IPS DF 6.9 (cell line): ENCODE measurements around the gene BNC2.

Source experiments
- DNase-seq: peaks from one replicate; pipeline ENCODE4 v3.0.0-alpha.2; 2013; ENCODE audit warnings: low read depth, low spot score
- H3K27ac ChIP-seq: one replicate; pipeline ENCODE4 v1.5.1; 2013; ENCODE audit warnings: low read length, control low read depth
- H3K27me3 ChIP-seq: 2 replicates; pipeline ENCODE4 v1.6.1; 2013; ENCODE audit warnings: mild to moderate bottlenecking, low read length; ENCODE audit not compliant: control insufficient read depth, insufficient read depth
- H3K36me3 ChIP-seq: 2 replicates; pipeline ENCODE4 v1.6.1; 2013; ENCODE audit warnings: low read length; ENCODE audit not compliant: control insufficient read depth, insufficient read depth
- H3K4me1 ChIP-seq: 2 replicates; pipeline ENCODE4 v1.6.1; 2013; ENCODE audit warnings: low read length; ENCODE audit not compliant: control insufficient read depth, insufficient read depth
- H3K4me3 ChIP-seq: 2 replicates; pipeline ENCODE4 v1.5.1; 2013; ENCODE audit warnings: mild to moderate bottlenecking, low read length
- H3K9me3 ChIP-seq: 2 replicates; pipeline ENCODE4 v1.6.1; 2013; ENCODE audit warnings: low read length, inconsistent platforms; ENCODE audit not compliant: control insufficient read depth, insufficient read depth
- WGBS: extraction: QIAGEN DNeasy Blood & Tissue Kit; methylation state at CpG from one replicate; pipeline ENCODE4 v1.1.7; 2013; ENCODE audit warnings: mixed read lengths, missing lambda C conversion rate; ENCODE audit not compliant: insufficient read length, insufficient coverage; 5-methylcytosine and 5-hydroxymethylcytosine counted together

BNC2 gene

GRCh38 chr9:16611001-16611400, 259.5 kb downstream of the BNC2 start:
- Histone ChIP-seq H3K4me1 (no peaks in the 10 kb centered on the region), H3K36me3 (no peaks in the 10 kb centered on the region), H3K9me3 (no peaks in the 10 kb centered on the region), H3K27me3 (no peaks in the 10 kb centered on the region), H3K4me3 (no peak overlapping the region), H3K27ac (no peak overlapping the region)
- no peak for DNase-seq
- WGBS = no CpG with 5 or more reads among the region's 4 CpGs

GRCh38 chr9:16610538-16610937, 259.9 kb downstream of the BNC2 start:
- WGBS = no CpG with 5 or more reads among the region's 3 CpGs
- Histone ChIP-seq H3K36me3 (no peaks in the 10 kb centered on the region), H3K9me3 (no peaks in the 10 kb centered on the region), H3K4me1 (no peaks in the 10 kb centered on the region), H3K27me3 (no peaks in the 10 kb centered on the region), H3K27ac (no peak overlapping the region), H3K4me3 (no peak overlapping the region)
- no peak for DNase-seq

- H3K36me3 ChIP-seq = no peaks in the 10 kb centered on the region
Measured at GRCh38 chr9:16608906-16609305, 261.6 kb downstream of the BNC2 start.

GRCh38 chr9:16602494-16602893, 268.0 kb downstream of the BNC2 start:
- H3K27ac ChIP-seq = no peak overlapping the region
- no peak for DNase-seq
- no peaks in the 10 kb centered on the region for H3K27me3 ChIP-seq
- H3K36me3 ChIP-seq = no peaks in the 10 kb centered on the region
- H3K4me3 ChIP-seq = no peak overlapping the region
- H3K9me3 ChIP-seq = no peaks in the 10 kb centered on the region
- no peaks in the 10 kb centered on the region for H3K4me1 ChIP-seq
- WGBS = no CpG with 5 or more reads among the region's 2 CpGs

More at GRCh38 chr9:16608906-16609305, 261.6 kb downstream of the BNC2 start:
- H3K4me1 ChIP-seq = no peaks in the 10 kb centered on the region
- DNase-seq = no peak
- H3K27ac ChIP-seq = no peak overlapping the region
- no CpG with 5 or more reads among the region's 2 CpGs for WGBS
- H3K4me3 ChIP-seq = no peak overlapping the region
- no peaks in the 10 kb centered on the region for H3K9me3 ChIP-seq
- H3K27me3 ChIP-seq = no peaks in the 10 kb centered on the region

- no peaks in the 10 kb centered on the region for H3K4me1 ChIP-seq
- DNase-seq = no peak
- no peaks in the 10 kb centered on the region for H3K36me3 ChIP-seq
- H3K27ac ChIP-seq = no peak overlapping the region
- no peaks in the 10 kb centered on the region for H3K9me3 ChIP-seq
- no peaks in the 10 kb centered on the region for H3K27me3 ChIP-seq
- no peak overlapping the region for H3K4me3 ChIP-seq
Measured at GRCh38 chr9:16601991-16602390, 268.5 kb downstream of the BNC2 start.

- H3K4me1 ChIP-seq = no peaks in the 10 kb centered on the region
- no CpG with 5 or more reads among the region's 3 CpGs for WGBS
- no peaks in the 10 kb centered on the region for H3K27me3 ChIP-seq
- H3K36me3 ChIP-seq = no peaks in the 10 kb centered on the region
- H3K4me3 ChIP-seq = no peak overlapping the region
- DNase-seq = no peak
- no peaks in the 10 kb centered on the region for H3K9me3 ChIP-seq
- no peak overlapping the region for H3K27ac ChIP-seq
Measured at GRCh38 chr9:16598316-16598715, 272.2 kb downstream of the BNC2 start.

GRCh38 chr9:16597136-16597535, 273.3 kb downstream of the BNC2 start:
- Histone ChIP-seq H3K4me3 (no peak overlapping the region), H3K9me3 (no peaks in the 10 kb centered on the region), H3K36me3 (no peaks in the 10 kb centered on the region), H3K27me3 (no peaks in the 10 kb centered on the region), H3K4me1 (no peaks in the 10 kb centered on the region), H3K27ac (no peak overlapping the region)
- no CpG with 5 or more reads among the region's 1 CpG for WGBS
- no peak for DNase-seq

GRCh38 chr9:16595227-16595626, 275.2 kb downstream of the BNC2 start:
- H3K9me3 ChIP-seq = no peaks in the 10 kb centered on the region
- WGBS = no CpG with 5 or more reads among the region's 2 CpGs
- DNase-seq = no peak
- no peaks in the 10 kb centered on the region for H3K4me1 ChIP-seq
- no peaks in the 10 kb centered on the region for H3K36me3 ChIP-seq
- H3K27ac ChIP-seq = no peak overlapping the region
- no peaks in the 10 kb centered on the region for H3K27me3 ChIP-seq
- H3K4me3 ChIP-seq = no peak overlapping the region

GRCh38 chr9:16594787-16595186, 275.7 kb downstream of the BNC2 start:
- no peaks in the 10 kb centered on the region for H3K27me3 ChIP-seq
- no peak overlapping the region for H3K27ac ChIP-seq
- no peak for DNase-seq
- H3K4me1 ChIP-seq = no peaks in the 10 kb centered on the region
- no peak overlapping the region for H3K4me3 ChIP-seq
- H3K9me3 ChIP-seq = no peaks in the 10 kb centered on the region
- no peaks in the 10 kb centered on the region for H3K36me3 ChIP-seq

- no peaks in the 10 kb centered on the region for H3K36me3 ChIP-seq
- no CpG with 5 or more reads among the region's 1 CpG for WGBS
- no peak for DNase-seq
- H3K4me1 ChIP-seq = no peaks in the 10 kb centered on the region
- no peaks in the 10 kb centered on the region for H3K9me3 ChIP-seq
- no peaks in the 10 kb centered on the region for H3K27me3 ChIP-seq
- H3K27ac ChIP-seq = no peak overlapping the region
- H3K4me3 ChIP-seq = no peak overlapping the region
Measured at GRCh38 chr9:16593746-16594145, 276.7 kb downstream of the BNC2 start.

GRCh38 chr9:16591092-16591491, 279.4 kb downstream of the BNC2 start:
- WGBS = no CpG with 5 or more reads among the region's 5 CpGs
- no peaks in the 10 kb centered on the region for H3K4me1 ChIP-seq
- no peak for DNase-seq
- H3K27ac ChIP-seq = no peak overlapping the region
- no peak overlapping the region for H3K4me3 ChIP-seq
- H3K9me3 ChIP-seq = no peaks in the 10 kb centered on the region
- H3K36me3 ChIP-seq = no peaks in the 10 kb centered on the region
- H3K27me3 ChIP-seq = no peaks in the 10 kb centered on the region
